Activated B cell treated with CpG ODN at 0.5 μM for 24 hours (primary cell): ENCODE measurements around the gene CDKAL1. TPM values are rescaled to one million over a fixed set of nuclear protein-coding genes. Genes with fewer than 3 reads are reported as not detected.

Source experiments
- ATAC-seq: fragments of 200-7000 bp; cut with Tn5 transposase; one replicate; pipeline ENCODE4 v1.10.0; 2021; ENCODE audit warnings: low read depth, mild to moderate bottlenecking, moderate library complexity
- CTCF ChIA-PET: fragments of 350-600 bp; sonication (Branson Sonifier 250); formaldehyde crosslinking; loops from one replicate; lab custom pipeline; 2021; ENCODE audit warnings: antibody characterized with exemption; lab: Charles Lee
- POLR2A ChIA-PET: fragments of 350-600 bp; sonication (Branson Sonifier 250); formaldehyde crosslinking; loops from one replicate; lab custom pipeline; 2021; ENCODE audit warnings: antibody characterized with exemption; lab: Charles Lee
- DNase-seq: peaks from one replicate; pipeline ENCODE4 v3.0.0; 2022
- H3K27ac Mint-ChIP-seq: one replicate; pipeline ENCODE4 v1.8.0; 2020; ENCODE audit warnings: mixed read lengths
- H3K27me3 Mint-ChIP-seq: one replicate; pipeline ENCODE4 v1.8.0; 2021; ENCODE audit warnings: mixed read lengths
- H3K36me3 Mint-ChIP-seq: one replicate; pipeline ENCODE4 v1.8.0; 2021; ENCODE audit warnings: low read depth, mixed read lengths
- H3K4me1 Mint-ChIP-seq: one replicate; pipeline ENCODE4 v1.8.0; 2021; ENCODE audit warnings: mixed read lengths
- H3K4me3 Mint-ChIP-seq: one replicate; pipeline ENCODE4 v1.8.0; 2020; ENCODE audit warnings: mild to moderate bottlenecking, mixed read lengths
- H3K9me3 Mint-ChIP-seq: one replicate; pipeline ENCODE4 v1.8.0; 2020; ENCODE audit warnings: mixed read lengths
- intact Hi-C: fragments of 100-400 bp; cut with micrococcal nuclease; formaldehyde crosslinking; loops from one replicate; pipeline ENCODE4 v1.15.1; 2024
- total RNA-seq: library from RNA; stranded (reverse); gene quantifications from 2 replicates; pipeline ENCODE4 v1.2.3, GENCODE V29; 2022
- TF ChIP-seq, protein P1 (sequence below): fragments of 200-600 bp; IDR thresholded peaks from one replicate; pipeline ENCODE4 v1.8.0; 2022; ENCODE audit warnings: antibody characterized with exemption, mild to moderate bottlenecking

Gene CDKAL1
- total RNA-seq, 1 donor from 2014 or later: 31.9 TPM

DNA sequence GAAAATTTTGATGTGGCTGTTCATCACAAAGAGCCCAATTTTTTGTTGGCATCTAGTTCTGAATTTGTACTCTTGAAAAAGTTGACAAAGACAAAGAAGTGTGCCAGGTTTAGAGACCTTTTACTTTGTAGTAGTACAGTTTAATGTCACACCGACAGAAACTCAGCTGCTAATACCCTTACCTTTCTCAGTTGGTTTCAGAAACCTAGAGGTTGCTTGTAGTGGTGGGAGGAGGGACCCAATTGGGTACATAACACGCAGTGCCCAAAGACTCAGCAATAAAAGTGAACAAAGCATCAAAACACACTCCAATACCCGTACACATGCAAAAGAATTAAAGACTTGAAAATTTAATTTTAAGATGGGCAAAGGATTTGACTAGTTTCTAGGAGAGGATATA, 203.7 kb downstream of the CDKAL1 start:
- POLR2A ChIA-PET: no interaction called here
- Mint-ChIP-seq H3K27ac (no peak overlapping the region), H3K36me3 (peaks cover 34% of the 10 kb centered on the region), H3K4me3 (no peak overlapping the region), H3K4me1 (no peaks in the 10 kb centered on the region), H3K27me3 (no peaks in the 10 kb centered on the region), H3K9me3 (peaks cover 8% of the 10 kb centered on the region)
- DNase-seq: no peak
- intact Hi-C loops: no loop called here
- CTCF ChIA-PET: no interaction called here
- TF ChIP-seq, protein P1, sequence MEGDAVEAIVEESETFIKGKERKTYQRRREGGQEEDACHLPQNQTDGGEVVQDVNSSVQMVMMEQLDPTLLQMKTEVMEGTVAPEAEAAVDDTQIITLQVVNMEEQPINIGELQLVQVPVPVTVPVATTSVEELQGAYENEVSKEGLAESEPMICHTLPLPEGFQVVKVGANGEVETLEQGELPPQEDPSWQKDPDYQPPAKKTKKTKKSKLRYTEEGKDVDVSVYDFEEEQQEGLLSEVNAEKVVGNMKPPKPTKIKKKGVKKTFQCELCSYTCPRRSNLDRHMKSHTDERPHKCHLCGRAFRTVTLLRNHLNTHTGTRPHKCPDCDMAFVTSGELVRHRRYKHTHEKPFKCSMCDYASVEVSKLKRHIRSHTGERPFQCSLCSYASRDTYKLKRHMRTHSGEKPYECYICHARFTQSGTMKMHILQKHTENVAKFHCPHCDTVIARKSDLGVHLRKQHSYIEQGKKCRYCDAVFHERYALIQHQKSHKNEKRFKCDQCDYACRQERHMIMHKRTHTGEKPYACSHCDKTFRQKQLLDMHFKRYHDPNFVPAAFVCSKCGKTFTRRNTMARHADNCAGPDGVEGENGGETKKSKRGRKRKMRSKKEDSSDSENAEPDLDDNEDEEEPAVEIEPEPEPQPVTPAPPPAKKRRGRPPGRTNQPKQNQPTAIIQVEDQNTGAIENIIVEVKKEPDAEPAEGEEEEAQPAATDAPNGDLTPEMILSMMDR: no peak
- no peak for ATAC-seq

- H3K4me3 Mint-ChIP-seq: no peak overlapping the region
- ChIA-PET CTCF (no interaction called here), POLR2A (no interaction called here)
- TF ChIP-seq, protein P1: no peak
- no peaks in the 10 kb centered on the region for H3K4me1 Mint-ChIP-seq
- ATAC-seq (no peak), DNase-seq (no peak)
- H3K27me3 Mint-ChIP-seq: no peaks in the 10 kb centered on the region
- H3K27ac Mint-ChIP-seq: no peak overlapping the region
- intact Hi-C loops: no loop called here
- peaks cover 37% of the 10 kb centered on the region for H3K36me3 Mint-ChIP-seq
- peaks cover 8% of the 10 kb centered on the region for H3K9me3 Mint-ChIP-seq
Measured at GRCh38 chr6:20740088-20740487, 205.8 kb downstream of the CDKAL1 start.

DNA sequence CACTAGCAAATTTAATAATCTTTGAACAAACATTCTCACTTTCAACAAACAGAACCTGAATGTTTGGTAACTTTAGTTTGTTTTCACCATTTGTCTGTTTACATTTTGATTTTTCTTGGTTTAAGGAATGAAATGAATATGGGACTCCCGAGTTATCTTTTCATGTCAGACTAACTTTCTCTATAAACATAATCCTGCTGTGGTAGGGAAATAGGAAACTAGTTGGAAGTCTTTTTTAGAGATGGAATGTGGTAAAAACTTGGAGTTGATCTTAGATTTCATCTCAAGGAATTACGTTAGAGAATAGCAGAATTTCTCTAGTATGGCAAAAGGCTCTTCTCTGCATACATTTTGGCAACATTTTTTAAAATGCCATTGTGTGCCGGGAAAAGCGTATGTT, 206.5 kb downstream of the CDKAL1 start:
- ATAC-seq: no peak
- POLR2A ChIA-PET: no interaction called here
- CTCF ChIA-PET: no interaction called here
- intact Hi-C loops: no loop called here
- TF ChIP-seq, protein P1: no peak
- H3K36me3 Mint-ChIP-seq: peaks cover 37% of the 10 kb centered on the region
- no peak overlapping the region for H3K4me3 Mint-ChIP-seq
- H3K27ac Mint-ChIP-seq: no peak overlapping the region
- no peaks in the 10 kb centered on the region for H3K4me1 Mint-ChIP-seq
- H3K27me3 Mint-ChIP-seq: no peaks in the 10 kb centered on the region
- H3K9me3 Mint-ChIP-seq: peaks cover 8% of the 10 kb centered on the region
- no peak for DNase-seq

GRCh38 chr6:20741490-20741889, 207.2 kb downstream of the CDKAL1 start:
- Mint-ChIP-seq H3K9me3 (peaks cover 8% of the 10 kb centered on the region), H3K4me1 (peaks cover 4% of the 10 kb centered on the region), H3K27me3 (no peaks in the 10 kb centered on the region), H3K27ac (no peak overlapping the region), H3K4me3 (no peak overlapping the region), H3K36me3 (peaks cover 37% of the 10 kb centered on the region)
- TF ChIP-seq, protein P1: no peak
- intact Hi-C loops: no loop called here
- ATAC-seq (no peak), DNase-seq (no peak)
- POLR2A ChIA-PET: no interaction called here
- CTCF ChIA-PET: no interaction called here

- Mint-ChIP-seq H3K36me3 (peaks cover 30% of the 10 kb centered on the region), H3K9me3 (peaks cover 8% of the 10 kb centered on the region), H3K27me3 (no peaks in the 10 kb centered on the region), H3K27ac (no peak overlapping the region), H3K4me1 (peaks cover 4% of the 10 kb centered on the region), H3K4me3 (no peak overlapping the region)
- DNase-seq (no peak), ATAC-seq (no peak)
- TF ChIP-seq, protein P1: no peak
- intact Hi-C loops: no loop called here
- ChIA-PET CTCF (no interaction called here), POLR2A (no interaction called here)
Measured at GRCh38 chr6:20744911-20745557, 210.8 kb downstream of the CDKAL1 start.
